Head of caudate nucleus (tissue), 42 donors: ENCODE data around the gene CPSF7.
"Not testable (repeated sequence)": the region's sequence is repeated elsewhere in the genome, so short reads cannot be mapped to it uniquely, and the experiment has no call there.

ENCODE experiments used
- DNase-seq, 42 donors: peaks; one replicate each; pipeline versions ENCODE4 v3.0.0 to v3.0.0-alpha.2; 2020 to 2021; ENCODE audit warnings: mixed read lengths in 7 of 42
- intact Hi-C: fragments of 100-400 bp; cut with DNase I; formaldehyde crosslinking; loops from one replicate; pipeline ENCODE4 v1.15.0; 2022

The CPSF7 gene

DNA sequence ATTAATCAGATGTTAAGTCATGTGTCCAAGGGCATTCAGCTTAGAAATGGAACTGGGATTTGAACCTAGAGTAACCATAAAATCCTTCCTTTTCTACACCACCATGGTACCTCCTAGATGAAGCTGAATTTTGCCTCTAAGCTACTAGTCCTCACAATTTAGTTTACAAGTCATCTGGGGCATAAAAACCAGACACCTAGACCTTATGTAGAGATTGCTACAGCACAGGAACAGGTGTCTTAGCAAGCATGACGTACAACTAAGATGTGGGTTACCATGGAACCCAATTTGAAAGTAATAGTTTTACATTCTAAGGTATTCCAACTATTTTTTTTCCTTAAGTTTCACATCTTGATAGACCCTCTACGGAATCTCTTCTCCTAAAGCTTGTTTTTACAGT lies 28.2 kb downstream of the CPSF7 start:
- DNase-seq, result no peak
- intact Hi-C loops, result no loop called here

DNA sequence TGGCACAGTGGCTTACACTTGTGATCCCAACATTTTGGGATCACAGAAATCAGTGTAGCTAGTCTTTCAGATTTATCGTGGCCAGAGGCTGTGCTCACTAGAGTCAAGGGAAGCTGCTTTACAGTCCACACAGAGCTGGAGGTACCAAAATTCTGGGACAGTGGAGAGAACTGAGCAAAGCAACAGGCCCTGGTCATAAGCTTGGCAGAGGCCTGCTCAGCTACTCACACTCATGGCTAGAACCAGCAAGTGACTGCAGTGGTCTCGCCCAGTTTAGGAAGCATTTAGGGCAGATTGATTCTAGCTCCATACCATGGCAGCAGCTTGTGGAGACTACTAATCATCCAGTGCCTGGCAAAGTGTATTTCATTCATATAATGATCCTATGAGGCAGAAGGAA lies 28.6 kb downstream of the CPSF7 start:
- intact Hi-C loops, result no loop called here
- no peak for DNase-seq

DNA sequence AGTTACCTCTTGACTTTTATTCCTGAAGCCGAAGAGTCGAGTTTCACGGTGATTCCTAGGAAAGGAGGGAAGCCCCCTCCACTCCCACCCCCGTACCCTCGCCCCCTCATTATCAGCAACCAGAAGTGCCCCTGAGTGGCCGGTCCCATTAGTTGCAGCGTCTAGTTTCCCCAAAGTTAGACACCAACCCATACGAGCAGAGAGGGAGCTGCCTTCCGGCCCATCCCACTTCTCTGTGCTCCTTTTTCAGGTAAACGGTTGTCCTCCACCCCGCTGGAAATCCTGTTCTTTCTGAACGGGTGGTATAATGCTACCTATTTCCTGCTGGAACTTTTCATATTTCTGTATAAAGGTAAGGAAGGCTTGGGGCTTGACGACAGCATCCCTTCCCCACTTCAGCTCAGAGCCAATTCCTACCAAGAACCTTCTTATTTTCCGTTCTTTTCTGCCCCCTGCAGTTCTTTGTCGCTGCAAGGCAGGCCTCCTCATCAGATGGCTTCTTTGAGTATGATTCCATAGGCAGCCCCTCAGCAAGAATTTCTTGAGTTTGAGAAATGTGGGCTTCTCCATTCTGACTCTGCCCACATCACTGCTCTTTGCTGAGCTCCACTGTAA lies 36.7 kb downstream of the CPSF7 start:
- DNase-seq, result peak in 20 of 42 donors; percentile 13 to 53 (median 29)
- intact Hi-C loops, result no loop called here

DNA sequence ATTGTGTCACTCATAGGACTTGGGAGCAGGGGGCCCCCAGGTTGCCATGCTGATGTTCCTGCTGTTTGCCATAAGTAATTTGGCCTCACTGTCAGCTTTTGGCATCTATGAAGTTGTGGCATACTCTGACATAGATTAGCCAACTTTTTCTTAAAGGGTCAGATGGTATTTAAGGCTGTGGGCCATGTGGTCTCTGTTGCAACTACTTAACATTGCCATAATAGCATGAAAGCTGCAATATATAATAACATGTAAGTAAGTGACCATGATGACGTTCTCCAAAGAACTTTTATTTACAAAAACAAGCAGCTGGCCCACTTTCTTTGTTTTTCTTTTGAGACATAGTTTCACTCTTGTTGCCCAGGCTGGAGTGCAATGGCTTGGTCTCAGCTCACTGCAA lies 39.6 kb downstream of the CPSF7 start:
- intact Hi-C loops, result no loop called here
- DNase-seq, result no peak

DNA sequence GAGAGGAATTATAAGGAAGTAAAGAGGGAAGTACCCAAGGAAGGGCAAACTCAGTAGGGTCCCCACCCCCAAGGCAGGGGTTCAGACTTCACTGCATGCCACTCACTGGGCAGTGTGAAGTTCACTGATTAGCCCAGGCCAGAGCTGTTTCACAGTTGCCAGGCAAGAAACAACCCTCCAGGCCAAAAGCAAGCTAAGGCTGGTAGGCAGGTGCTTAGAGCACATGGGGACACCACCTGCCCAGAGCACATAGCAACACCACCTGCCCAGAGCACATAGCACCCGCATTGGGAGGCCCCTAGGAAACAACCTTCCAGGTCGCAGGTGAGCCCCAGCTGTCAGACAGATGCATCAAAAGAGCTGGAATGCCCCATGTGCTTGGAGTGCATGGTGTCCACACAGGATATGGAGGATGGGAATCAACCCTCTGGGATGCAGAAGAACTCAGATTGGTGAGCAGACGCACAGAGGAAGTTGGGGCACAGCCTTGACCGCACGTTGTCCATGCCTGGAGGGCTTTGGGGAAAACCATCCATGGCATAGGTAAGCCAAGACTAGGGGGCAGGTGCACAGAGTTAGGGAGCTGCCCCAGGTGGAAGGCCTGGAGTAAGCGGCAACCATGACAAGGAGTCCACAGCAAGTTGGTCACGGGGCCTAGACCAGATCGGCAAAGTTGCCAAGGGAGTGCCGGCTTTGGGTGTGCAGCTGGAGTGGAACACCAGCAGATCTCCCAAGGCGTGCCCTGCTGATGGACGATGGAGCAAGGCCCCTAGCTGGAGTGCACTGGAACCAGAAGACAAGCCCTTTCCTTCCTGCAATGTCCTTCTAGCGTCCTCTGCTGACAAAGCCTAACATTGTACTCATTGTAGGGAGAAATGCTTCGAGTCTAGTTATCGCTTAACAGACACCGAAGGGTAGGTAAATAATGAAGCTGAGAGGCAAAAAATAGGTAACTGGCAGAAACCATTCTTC lies 45.2 kb downstream of the CPSF7 start:
- intact Hi-C loops, result loop anchor here (5.0 kb wide), 1 partner anchor 47 kb away; no protein-coding TSS in a partner anchor
- no peak for DNase-seq

DNA sequence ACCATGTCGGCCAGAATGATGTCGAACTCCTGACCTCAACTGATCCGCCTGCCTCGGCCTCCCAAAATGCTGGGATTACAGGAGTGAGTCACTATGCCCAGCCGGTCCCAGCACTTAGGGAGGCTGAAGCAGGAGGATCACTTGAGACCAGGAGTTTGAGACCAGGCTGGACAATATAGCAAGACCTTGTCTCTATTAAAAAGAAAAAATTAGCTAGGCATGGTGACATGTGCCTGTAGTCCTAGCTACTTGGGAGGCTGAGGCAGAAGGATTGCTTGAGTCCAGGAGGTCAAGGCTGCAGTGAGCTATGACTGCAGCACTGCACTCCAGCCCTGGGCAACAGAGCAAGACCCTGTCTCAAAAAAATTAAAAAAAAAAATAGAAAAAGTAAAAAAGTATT lies 45.9 kb downstream of the CPSF7 start:
- DNase-seq, result not testable (repeated sequence)
- intact Hi-C loops, result loop anchor here (5.0 kb wide), 1 partner anchor 47 kb away; no protein-coding TSS in a partner anchor

DNA sequence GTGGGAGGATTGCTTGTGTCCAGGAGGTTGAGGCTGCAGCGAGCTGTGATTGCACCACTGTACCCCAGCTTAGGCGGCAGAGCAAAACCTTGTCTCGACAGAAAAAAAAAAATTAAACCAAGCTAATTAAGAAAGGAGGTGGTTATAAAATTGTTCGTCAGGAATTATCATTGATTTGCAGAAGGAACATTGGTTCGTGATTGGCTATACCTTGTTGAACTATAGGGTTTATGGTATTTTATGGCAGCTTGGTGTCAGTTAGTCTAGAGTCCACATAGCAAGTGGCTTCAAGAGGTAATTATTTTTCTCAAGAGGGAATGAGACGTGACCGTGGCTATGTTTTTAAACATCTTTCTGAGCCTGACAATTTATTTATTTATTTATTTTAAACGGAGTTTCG lies 48.9 kb downstream of the CPSF7 start:
- intact Hi-C loops, result loop anchor here (5.0 kb wide), 1 partner anchor 44 kb away; no protein-coding TSS in a partner anchor

DNA sequence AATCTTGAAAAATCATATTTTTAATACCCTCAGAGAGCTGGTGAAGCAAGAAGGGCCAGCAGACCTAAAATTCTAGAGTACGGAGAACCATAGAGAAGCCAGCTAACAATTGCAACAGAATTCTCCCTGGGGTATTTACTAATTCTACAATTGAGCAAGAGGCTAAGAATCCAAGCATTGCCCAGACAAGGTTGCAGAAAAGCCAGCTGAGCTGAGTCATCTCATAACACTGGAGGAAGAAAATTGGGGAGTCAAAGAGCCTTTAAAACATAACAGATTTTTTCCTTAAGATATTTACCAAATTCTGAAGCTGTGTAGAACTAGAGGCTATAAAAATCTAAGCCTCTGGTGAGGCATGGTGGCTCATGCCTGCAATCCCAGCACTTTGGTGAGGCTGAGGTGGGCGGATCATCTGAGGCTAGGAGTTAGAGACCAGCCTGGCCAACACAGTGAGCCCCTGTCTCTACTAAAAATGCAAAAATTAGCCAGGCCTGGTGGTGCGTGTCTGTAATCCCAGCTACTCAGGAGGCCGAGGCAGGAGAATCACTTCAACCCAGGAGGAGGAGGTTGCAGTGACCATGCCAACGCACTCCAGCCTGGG lies 51.0 kb downstream of the CPSF7 start:
- intact Hi-C loops, result no loop called here
- no peak for DNase-seq

More for the DNA sequence above, 48.9 kb downstream of the CPSF7 start:
- no peak for DNase-seq

DNA sequence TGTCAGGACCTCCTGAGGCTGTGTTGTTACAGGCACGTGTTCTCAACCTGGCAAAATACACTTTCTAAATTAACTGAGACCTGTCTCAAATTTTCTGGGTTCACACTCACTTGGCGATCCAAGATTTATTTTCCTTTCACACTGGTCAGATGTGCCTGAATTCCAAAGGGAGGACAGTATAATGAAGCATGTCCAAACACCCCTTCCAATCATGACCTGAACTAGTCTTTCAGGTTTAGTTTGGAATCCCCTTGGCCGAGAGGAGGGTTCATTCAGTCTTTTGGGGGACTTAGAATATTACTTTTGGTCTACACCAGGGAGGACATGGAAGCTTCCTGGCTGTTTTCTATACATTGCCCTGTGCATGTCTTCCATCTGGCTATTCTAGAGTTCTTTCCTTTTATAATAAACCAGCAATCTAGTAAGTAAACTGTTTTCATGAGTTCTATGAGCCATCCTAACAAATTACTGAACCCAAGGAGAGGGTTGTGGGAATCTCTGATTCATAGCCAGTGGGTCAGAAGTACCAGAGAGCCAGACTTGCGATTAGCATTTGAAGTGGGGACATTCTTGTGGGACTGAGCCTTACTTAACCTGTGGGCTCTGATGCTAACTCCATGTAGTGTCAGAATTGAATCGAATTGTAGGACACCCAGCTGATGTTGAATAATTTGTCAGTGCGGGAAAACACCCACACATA lies 52.2 kb downstream of the CPSF7 start:
- no peak for DNase-seq
- intact Hi-C loops, result no loop called here

DNA sequence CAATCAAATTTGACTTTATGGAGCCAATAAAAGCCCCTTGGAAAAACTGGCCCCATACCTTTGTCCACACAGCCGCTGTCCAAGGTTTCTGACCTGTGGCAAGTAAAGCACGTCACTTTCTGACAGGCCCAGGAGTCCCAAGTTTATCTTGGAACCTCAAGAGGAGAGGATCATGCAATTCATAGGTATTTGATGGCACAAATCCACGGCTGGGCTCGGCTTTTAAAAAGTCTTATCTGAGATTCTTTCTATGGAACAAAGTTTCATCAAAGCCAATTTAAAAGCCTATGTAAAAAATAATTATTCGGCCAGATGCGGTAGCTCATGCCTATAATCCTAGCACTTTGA lies 54.0 kb downstream of the CPSF7 start:
- intact Hi-C loops, result no loop called here
- DNase-seq, result no peak

DNA sequence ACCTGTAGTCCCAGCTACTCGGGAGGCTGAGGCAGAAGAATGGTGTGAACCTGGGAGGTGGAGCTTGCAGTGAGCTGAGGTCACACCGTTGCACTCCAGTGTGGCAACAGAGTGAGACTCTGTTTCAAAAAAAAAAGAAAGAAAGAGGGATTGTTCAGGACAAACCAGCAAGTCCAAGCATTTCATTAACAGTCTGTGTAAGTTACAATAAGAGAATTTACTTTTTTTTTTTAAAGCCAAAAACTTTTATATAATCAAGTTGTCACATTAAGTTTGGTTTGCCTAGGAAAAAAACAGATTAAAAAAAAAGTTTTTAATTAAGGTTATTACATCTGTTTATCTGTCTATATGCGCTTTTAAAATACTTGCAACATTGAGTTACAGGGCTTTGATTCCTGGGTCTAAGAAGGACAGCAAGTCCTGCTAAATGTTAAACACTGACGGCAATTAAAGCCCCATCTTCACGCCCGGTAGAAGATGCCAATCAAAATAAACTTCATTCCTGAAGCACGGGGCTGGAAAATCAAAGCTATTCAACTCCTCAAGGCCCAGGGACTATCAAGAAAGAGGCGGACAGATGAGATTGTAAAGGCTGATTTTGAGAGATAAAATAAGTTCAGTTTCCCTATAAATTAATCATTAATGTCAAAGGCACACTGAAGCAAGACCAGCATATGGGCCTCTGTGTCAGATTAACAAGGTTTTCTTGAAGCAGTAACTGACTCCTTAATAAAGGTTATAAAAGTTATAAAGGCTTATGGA lies 56.9 kb downstream of the CPSF7 start:
- intact Hi-C loops, result no loop called here
- DNase-seq, result no peak

DNA sequence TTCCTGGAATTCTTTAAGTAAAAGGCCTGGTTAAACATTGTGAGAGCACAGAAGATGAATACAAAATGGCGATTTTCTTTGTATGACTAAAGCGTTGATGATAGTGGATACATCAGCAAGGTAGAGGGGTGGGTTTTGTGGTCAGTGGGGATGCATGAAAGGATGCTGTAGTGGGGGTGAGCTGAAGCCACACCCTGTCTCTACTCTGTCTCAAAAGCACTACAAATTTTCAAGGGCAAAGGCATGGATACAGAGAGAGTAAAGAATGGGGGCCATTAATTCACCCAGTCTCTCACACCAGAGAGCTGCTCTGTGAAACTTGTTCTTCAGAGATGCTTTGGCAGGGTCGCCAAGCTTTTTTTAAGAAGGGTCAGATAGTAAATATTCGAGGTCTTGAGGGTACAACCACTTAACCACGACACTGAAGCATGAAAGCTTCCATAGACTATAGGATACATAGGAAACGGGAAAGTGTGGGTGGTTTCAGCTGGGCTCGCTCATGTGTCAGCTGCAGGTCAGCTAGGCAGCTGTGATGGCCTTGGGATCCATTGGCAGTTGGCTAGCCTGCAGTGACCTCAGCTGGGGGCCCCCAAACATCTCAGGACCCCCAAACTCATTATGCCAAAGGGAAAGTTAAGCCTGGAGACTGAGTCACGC lies 59.3 kb downstream of the CPSF7 start:
- intact Hi-C loops, result no loop called here
- DNase-seq, result no peak

DNA sequence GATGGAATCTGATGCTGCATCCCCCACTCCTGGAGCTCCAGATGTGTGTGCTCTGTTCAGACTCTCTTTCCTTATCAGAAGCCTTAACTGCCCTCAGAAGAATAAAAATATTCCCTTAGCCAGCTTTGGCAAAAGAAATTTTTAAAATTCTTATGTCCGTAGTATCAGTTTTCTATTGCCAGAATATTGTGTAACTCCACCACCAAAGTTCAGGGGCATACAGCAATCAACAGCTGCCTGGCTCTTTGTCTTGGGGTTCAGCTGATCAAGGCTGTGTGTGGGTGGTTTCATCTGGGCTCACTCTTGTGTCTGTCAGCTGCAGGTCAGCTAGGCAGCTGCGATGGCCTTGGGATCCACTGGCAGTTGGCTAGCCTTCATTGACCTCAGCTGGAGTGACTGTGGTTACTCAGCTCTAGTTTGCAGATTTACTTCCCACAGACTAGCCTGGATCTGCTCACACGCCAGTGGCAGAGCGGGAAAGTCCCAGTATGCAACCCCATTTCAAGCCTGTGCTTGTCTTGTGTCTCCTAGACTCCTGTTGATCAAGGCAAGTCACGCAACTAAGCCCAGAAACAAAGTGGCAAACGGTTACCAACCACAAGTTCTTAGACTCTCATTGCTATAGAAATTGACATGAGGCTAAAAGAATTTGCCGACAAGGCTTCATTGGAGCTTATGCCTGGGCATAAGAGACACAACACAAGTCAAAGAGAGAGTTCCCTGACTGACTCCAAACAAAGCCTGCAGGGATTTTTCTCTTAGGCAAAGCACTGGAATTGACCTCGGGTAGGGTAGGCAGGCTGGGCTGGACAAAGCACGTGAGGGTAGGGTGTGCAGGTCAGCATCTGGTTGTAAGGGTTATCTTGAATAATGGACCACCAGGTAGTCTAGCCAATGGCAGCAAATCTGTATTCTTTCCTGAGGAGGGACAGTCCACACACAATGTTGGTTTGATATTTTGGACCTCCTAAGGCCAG lies 60.1 kb downstream of the CPSF7 start:
- no peak for DNase-seq
- intact Hi-C loops, result no loop called here

DNA sequence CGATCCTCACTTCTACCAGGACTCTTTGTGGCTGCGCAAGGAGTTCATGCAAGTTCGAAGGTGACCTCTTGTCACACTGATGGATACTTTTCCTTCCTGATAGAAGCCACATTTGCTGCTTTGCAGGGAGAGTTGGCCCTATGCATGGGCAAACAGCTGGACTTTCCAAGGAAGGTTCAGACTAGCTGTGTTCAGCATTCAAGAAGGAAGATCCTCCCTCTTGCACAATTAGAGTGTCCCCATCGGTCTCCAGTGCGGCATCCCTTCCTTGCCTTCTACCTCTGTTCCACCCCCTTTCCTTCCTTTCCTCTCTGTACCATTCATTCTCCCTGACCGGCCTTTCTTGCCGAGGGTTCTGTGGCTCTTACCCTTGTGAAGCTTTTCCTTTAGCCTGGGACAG lies 61.1 kb downstream of the CPSF7 start:
- intact Hi-C loops, result no loop called here
- no peak for DNase-seq

DNA sequence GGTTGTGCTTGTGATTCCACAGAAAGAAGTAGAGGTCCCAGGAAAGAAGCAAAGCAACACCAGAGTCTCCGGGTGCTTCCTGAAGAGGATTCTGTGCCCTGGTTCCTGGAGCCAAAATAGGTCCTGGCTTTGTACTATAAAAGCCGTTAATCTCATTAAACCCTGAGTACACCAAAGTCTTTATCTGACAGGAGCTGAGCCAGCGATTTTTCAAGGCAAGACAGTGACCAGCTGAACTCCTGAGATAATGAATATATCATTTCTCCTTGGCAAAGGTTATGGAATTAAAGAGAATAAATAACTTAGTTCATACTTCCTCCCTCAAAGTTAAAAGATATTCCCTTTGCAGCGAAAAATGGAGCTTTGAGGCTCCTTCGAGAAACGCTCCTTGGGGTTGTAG lies 62.4 kb downstream of the CPSF7 start:
- intact Hi-C loops, result no loop called here
- DNase-seq, result no peak

DNA sequence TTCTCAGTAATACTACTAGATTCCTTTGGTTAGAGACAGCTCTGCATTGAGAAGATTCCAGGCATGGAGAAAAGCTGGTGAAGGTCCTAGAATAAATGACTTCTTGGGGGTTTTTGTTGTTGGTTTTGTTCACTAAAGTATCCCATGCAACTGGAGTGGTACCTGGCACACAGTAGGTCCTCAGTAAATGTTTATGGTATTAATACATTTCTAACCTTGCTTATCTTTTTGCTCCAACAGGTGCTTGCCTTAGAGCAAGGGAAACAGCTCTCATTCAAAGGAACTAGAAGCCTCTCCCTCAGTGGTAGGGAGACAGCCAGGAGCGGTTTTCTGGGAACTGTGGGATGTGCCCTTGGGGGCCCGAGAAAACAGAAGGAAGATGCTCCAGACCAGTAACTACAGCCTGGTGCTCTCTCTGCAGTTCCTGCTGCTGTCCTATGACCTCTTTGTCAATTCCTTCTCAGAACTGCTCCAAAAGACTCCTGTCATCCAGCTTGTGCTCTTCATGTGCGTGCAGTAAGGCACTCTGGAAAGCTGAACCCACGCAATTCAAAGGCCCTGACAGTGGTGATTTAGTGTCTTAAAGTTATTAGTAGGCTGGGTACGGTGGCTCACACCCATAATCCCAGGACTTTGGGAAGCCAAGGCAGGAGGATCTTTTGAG lies 65.6 kb downstream of the CPSF7 start:
- DNase-seq, result no peak
- intact Hi-C loops, result no loop called here

DNA sequence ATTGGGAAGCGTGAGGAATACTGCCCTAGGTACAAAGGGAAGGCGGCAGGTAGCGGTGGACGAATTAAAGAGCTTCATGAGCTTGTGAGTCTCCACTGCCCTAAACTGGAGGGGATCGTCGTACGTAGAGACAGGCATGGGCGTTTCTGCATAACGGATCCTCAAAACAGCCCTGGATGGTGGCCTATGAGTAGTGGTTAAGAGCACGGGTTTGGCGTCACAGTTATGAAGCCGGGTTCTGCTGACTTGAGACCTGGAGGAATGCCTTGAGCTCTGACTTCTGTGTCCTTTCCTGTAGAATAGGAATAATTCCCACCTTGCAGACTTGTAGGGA lies 67.3 kb downstream of the CPSF7 start:
- intact Hi-C loops, result loop anchor here (1.0 kb wide), 1 partner anchor 29 kb away; the partner anchor contains the start of genes DDB1 and TKFC
- DNase-seq, result peak in 15 of 42 donors; percentile 3 to 45 (median 14)
